GM19035 (cell line): ENCODE data around the gene ZBTB46.
"Not testable (repeated sequence)": the region's sequence is repeated elsewhere in the genome, so short reads cannot be mapped to it uniquely, and the experiment has no call there.

Source experiments
- ATAC-seq: cut with Tn5 transposase; IDR thresholded peaks from one replicate; pipeline ENCODE4 v1.9.1; 2021; ENCODE audit not compliant: unreplicated experiment

ZBTB46 gene

GRCh38 chr20:63790572-63791168 is 40.4 kb downstream of the ZBTB46 start:
- ATAC-seq = no peak

GRCh38 chr20:63789836-63790571 is 41.1 kb downstream of the ZBTB46 start:
- ATAC-seq = no peak

DNA sequence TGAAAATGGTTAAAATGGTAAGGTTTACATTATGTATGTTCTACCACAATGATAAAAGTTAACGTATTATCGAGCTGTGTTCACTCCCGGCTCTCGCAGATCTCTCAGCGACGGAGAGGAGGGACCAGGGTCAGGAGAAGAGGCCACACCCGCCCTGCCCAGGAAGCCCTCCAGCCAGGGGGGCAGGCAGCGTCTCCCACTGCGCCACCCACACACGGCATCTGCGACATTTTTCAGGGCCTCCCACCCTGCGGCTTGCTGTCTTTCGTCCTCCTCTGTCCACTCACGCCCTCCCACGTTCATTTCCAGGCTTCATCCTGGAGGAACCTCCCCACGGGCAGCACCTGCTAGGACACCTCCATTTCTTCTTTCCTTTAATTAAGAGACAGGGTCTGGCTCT is 43.3 kb downstream of the ZBTB46 start:
- no peak for ATAC-seq

- no peak for ATAC-seq
Measured at GRCh38 chr20:63787302-63787701, 43.8 kb downstream of the ZBTB46 start.

DNA sequence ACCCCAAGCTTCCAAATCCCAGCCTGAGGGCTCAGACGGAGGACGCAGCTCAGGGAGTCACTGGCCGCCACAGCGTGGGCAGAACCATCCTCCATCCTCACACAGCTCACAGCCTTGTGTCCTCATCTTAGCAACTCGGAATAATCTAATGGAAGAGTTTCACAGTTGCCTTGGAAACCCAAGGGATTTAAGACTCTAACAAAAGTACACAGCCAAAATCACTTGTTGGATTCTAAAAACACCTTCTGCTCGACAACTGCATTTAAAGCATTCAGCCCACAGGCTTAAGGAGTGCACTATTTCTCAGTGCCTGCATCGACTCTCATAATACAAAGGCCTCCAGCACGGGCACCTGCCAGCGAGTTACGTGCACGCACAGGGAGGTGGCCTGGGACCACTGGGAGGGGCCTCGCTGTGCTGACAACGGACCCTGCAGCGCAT is 45.4 kb downstream of the ZBTB46 start:
- no peak for ATAC-seq

GRCh38 chr20:63783970-63784369 is 47.1 kb downstream of the ZBTB46 start:
- ATAC-seq = no peak

DNA sequence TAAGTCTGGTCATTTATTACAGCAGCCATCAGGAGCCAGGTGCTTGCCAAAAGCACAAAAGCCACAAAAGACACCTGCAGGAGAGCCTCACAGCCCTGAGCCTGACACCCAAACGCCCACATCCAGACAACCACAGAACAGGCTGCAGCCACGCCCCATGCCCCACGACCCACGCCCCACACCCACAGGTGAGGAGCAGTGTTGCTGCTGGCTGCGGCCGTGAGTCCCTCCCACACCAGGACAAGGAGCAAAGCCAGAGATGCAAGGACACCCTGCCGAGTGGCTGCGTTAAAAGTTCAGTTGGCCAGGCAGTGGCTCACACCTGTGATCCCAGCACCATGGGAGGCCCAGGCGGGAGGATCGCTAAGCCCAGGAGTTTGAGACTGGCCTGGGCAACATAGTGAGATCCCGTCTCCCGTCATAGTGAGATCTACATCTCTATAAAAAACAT is 48.5 kb downstream of the ZBTB46 start:
- no peak for ATAC-seq

GRCh38 chr20:63782051-63782471 is 49.0 kb downstream of the ZBTB46 start:
- ATAC-seq = no peak

GRCh38 chr20:63781181-63781580 is 49.9 kb downstream of the ZBTB46 start:
- ATAC-seq = no peak

DNA sequence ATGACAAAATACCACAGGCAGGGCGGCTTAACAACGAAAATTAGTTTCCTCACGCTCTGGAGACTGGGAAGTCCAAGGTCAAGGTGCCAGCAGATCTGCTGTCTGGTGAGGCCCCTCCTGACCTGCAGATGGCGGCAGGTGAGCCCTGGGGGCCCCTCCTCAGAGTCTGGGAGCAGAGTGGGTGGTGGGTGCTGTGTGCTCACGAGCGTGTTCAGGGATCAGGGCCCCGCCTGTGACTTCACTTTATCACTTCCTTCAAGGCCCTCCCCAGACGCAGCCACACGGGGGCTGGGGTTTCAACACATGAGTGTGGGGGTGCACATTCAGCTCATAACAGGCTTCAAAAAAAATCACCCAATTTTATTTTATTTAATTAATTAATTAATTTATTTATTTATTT is 52.2 kb downstream of the ZBTB46 start:
- ATAC-seq = no peak

DNA sequence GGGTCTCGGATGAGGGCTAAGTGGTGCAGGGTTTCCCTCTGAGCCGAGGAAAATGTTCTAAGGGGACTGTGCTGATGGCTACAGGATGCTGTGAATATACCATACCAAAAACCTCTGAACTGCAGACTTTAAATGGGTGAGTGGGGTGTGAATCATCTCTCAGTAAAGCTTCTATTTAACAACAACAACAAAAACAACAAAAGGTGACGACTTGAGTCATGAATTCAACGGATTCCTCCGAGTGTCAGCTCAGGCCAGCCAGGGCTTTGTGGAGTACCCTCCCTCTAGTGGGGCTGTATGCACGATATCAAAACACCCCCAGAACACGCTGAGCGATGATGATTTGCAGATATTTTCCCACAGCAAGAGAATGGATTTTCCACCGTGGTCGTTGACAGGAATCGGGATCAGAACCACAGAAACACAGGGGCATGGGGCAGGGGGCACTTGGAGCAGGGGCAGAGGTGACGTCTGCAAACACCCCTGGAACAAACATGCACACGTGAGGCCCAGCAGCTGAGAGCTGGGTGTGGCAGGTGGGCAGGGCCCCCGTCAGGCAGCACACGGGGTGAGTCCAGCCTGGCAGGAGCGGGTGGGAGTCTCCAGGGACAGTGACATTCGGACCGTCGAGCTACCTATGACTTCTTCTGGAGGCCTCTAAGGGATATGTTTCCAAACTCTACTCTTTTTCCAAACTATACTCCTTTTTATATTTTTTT is 52.9 kb downstream of the ZBTB46 start:
- ATAC-seq = no peak

GRCh38 chr20:63777614-63778013 is 53.5 kb downstream of the ZBTB46 start:
- ATAC-seq = no peak

DNA sequence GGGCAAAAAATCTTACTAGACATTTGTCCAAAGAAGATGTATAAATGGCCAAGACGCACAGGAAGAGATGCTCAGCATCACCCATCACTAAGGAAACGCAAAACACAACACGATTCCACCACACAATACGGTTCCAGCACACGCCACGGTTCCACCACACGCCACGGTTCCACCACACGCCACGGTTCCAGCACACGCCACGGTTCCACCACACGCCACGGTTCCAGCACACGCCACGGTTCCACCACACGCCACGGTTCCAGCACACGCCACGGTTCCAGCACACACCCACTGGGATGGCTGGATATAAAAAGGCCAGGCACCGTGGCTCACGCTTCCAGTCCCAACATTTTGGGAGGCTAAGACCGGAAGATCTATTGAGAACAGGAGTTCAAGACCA is 54.2 kb downstream of the ZBTB46 start:
- ATAC-seq = not testable (repeated sequence)

DNA sequence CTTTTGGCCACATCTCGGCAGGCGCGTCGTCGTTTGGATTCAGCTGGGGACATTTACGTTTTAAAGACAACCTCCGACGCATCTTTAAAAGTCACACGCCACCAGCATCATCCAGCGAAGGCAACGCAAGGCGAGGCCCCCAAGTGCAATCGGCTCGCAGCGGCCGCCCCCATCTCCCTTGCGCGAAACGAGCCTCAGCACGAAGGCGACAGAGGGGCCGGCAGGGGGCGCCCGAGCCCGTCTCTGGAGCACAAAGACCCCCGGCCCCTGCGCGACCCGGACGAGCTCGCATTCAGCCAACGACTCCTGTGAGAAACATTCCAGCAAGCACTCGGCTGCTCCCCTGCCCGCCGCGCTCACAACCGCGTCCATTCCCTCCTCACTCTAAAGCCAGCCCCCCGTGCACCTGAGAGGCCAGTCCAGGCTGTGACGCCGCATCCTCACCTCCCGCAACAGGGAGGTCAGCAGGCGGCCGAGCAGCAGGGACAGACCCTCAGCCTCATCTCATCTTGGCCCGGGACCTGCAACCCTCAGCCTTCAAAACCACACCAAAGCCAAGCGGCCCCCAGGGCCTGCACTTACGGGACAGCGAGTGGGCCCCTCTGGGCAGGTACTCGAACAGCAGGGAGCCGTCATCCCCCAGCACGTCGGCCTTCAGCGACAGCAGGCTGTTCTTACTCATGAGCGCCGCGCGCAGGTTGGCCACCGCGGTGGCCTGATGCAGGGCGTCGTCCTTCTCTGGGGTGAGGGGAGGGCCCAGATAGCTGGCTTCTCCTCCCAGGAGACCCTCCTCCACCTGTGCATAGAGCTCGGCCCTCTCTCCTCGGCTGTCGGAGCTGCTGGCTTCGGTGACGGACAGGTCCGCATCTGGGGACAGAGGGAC is 55.7 kb downstream of the ZBTB46 start:
- no peak for ATAC-seq

DNA sequence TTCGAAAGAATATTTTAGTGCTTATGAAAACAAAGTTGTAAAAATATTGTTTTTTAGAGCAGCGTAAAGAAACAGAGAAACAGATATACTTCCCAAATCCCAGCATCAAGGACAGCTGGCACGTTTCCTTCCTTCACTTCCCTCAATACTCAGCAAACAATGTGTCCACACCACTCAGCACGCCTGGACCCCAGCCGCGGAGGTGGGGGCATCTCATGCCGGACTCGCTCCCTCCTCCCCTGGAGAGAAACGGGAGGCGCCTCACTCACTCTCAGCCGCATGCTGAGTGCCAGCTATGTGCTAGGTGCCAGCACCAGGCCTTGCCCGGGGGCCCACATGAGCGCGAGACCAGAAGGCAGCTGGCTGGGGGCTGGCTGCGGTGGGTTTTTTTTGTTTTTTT is 56.8 kb downstream of the ZBTB46 start:
- ATAC-seq = no peak

DNA sequence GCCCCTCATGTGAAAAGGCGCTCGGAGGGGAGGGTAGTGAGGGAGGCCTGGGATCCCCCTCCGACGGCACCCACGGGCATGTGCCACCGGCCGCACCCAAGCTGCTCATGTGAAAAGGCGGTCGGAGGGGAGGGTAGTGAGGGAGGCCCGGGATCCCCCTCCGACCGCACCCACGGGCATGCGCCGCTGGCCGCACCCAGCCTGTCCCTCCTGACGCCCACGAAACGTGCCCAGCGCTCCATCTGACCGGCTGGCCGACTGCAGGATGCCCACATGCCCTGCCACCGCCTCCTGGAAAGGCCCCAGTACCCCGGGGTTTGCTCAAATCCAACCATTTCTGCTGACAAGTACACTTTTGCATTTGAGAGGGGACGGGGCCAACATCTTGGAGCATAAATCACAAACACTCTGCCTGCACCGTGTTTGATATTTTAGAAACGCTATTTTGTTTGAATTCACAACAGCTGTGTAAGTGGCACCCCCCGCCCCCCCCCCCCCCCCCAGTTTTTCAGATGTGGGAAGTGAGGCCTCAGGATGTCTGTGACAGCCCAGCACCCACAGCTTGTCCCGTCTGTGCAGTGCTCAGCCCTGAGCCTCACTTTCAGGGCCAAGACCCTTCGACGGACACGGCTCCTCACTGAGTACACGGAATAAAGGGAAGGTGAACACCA is 57.4 kb downstream of the ZBTB46 start:
- ATAC-seq = no peak

- ATAC-seq = no peak
Measured at GRCh38 chr20:63772781-63773518, 58.1 kb downstream of the ZBTB46 start.

GRCh38 chr20:63771046-63771707 is 59.9 kb downstream of the ZBTB46 start:
- ATAC-seq = no peak

DNA sequence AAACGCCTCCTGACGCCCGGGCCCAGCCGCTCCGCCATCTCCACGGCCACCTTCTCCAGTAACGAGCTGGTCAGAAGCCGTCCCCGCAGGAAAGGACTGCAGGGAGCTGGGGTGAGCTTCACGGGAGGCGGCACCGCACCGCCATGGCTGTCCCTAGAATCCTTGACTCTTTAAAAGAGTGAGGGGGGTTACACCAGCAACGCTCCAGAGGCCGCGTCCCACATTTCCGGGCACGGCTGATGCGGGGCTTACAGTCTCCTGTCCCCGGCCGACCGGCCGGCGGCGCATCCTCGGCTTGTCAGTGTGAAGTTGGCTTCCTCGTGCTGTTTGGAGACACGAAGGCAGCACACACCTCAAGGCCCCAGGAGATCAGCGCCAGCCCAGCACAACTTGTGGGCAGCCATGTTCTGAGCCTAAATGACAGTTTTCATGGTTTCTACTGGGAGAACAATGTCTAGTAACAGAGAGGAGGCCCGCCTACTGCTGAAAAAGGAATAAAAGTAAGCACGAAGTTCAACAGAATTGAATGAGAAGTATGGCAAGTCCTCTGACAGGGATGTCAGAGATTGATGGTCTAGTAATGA is 61.1 kb downstream of the ZBTB46 start:
- ATAC-seq = no peak
